Stimulated activated naive CD4-positive, alpha-beta T cell (primary cell): Measurements from ENCODE around the gene KIF24.
A peak's percentile ranks its signal among the peaks of the same experiment; 100 is the strongest.
"Not testable (repeated sequence)": the region's sequence is repeated elsewhere in the genome, so short reads cannot be mapped to it uniquely, and the experiment has no call there.

Source experiments
- DNase-seq, 6 experiments: peaks; one replicate each; lab custom pipeline; 2025; lab: John Stamatoyannopoulos, UW

The KIF24 gene, protein sequence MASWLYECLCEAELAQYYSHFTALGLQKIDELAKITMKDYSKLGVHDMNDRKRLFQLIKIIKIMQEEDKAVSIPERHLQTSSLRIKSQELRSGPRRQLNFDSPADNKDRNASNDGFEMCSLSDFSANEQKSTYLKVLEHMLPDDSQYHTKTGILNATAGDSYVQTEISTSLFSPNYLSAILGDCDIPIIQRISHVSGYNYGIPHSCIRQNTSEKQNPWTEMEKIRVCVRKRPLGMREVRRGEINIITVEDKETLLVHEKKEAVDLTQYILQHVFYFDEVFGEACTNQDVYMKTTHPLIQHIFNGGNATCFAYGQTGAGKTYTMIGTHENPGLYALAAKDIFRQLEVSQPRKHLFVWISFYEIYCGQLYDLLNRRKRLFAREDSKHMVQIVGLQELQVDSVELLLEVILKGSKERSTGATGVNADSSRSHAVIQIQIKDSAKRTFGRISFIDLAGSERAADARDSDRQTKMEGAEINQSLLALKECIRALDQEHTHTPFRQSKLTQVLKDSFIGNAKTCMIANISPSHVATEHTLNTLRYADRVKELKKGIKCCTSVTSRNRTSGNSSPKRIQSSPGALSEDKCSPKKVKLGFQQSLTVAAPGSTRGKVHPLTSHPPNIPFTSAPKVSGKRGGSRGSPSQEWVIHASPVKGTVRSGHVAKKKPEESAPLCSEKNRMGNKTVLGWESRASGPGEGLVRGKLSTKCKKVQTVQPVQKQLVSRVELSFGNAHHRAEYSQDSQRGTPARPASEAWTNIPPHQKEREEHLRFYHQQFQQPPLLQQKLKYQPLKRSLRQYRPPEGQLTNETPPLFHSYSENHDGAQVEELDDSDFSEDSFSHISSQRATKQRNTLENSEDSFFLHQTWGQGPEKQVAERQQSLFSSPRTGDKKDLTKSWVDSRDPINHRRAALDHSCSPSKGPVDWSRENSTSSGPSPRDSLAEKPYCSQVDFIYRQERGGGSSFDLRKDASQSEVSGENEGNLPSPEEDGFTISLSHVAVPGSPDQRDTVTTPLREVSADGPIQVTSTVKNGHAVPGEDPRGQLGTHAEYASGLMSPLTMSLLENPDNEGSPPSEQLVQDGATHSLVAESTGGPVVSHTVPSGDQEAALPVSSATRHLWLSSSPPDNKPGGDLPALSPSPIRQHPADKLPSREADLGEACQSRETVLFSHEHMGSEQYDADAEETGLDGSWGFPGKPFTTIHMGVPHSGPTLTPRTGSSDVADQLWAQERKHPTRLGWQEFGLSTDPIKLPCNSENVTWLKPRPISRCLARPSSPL (N-terminal part only)

GRCh38 chr9:34328987-34329832 is at the start of gene KIF24, which contains the start of gene NUDT2:
Gene KIF24 (minus strand): TSS chr9:34329268. CDS start chr9:34311346, 17,922 bp downstream.
Gene NUDT2 (plus strand): TSS chr9:34329569. CDS start chr9:34339040, 9,471 bp downstream.
- DNase-seq = peak; percentile 87 to 98 (median 96)

- DNase-seq = no peak
Observed at GRCh38 chr9:34378376-34379060, 49.5 kb upstream of the KIF24 start.

DNA sequence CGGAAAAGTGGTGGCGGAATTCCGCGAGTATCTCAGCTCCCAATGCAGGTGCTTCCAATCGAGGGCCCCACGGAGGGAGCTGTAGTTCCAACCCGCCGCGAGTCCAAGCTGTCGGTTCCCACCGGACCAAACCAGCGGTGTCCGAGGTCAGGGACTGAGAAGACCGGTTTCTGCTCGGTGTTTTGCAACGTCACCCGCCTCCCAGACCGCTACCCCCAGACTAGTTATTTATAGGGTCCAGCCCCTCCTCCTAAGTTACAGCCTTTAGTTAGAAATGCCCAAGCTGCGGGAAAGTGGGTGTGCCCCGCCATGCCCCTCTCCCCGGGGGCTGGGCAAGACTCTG is 48.3 kb upstream of the KIF24 start:
- no peak for DNase-seq

- DNase-seq = peak; percentile 90 to 98 (median 92)
Observed at GRCh38 chr9:34376596-34377403, 47.7 kb upstream of the KIF24 start, which contains the start of gene MYORG. Gene MYORG (minus strand): TSS chr9:34376898. CDS start chr9:34372943, 3,955 bp downstream.

- peak in 4 of 6 experiments; percentile 19 to 55 (median 29) for DNase-seq
Observed at GRCh38 chr9:34375901-34376595, 47.0 kb upstream of the KIF24 start.

DNA sequence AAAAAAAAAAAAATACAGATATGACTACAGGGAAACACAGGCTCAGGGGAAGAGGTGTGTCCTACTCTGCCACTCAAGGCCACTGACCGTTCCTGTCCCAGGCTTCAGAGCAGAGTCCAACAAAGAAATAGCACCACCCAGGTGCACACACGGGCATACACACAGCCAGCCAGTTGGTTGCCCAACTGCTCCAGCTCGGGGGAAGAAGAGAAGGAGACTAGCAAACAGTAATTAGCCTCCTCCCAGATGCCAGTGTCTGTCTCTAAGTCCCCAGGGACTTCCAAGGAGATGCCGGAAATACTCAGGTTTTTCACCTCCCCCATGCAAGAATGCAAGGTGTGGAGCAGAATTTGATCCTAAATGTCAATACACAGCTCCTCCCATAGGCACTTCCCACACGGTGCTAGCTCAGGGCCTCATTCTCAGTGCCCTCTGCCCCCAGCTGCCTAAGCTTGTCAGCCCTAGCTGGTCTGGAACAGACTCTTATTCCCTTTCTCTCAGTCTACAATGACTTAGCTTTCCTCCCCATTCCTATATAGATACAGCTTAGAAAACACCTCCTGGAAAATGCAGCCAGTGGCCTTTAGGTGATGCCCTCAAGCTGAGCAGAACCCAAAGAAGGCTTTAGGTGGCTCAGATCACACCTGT is 46.0 kb upstream of the KIF24 start:
- DNase-seq = no peak

DNA sequence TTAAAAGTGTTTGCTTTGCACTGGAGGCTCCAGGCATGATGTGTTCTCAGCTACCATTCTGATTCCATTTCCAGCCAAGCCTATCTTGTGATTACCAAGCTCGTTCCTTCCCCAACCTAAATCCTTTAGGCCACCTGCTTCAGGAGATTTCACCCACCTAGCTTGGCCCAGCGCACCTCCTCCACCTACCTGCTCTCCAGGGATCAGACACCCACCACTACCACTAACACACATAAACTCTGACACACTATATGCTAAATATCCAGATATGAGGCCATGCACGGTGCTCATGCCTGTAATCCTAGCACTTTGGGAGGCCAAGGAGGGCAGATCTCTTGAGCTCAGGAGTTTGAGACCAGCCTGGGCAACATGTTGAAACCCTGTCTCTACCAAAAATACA is 45.3 kb upstream of the KIF24 start:
- no peak for DNase-seq

DNA sequence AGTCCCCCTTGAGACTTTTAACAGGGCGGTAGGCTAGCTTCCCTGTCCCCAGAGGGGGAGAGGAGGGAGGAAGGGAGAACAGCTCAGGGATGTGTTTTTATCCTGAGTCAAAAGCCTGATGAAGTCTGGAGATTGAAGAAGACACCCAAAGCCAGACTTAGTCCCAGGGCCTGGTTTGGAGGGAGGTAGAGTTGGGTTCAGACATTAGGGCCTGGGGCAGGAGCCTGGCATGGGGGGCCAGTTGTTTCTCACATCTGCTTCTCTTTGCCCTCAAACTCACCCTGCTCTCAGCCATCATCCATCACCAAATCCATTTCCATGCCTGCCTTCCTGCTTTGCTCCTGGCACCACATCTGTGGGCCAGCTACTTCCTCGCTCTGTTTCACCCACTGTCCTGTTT is 44.7 kb upstream of the KIF24 start:
- no peak for DNase-seq

GRCh38 chr9:34372467-34373011 is 43.5 kb upstream of the KIF24 start:
- no peak for DNase-seq

GRCh38 chr9:34371886-34372466 is 42.9 kb upstream of the KIF24 start:
- DNase-seq = no peak

- DNase-seq = peak in 1 of 6 experiments; percentile 8
Observed at GRCh38 chr9:34370970-34371880, 42.2 kb upstream of the KIF24 start.

DNA sequence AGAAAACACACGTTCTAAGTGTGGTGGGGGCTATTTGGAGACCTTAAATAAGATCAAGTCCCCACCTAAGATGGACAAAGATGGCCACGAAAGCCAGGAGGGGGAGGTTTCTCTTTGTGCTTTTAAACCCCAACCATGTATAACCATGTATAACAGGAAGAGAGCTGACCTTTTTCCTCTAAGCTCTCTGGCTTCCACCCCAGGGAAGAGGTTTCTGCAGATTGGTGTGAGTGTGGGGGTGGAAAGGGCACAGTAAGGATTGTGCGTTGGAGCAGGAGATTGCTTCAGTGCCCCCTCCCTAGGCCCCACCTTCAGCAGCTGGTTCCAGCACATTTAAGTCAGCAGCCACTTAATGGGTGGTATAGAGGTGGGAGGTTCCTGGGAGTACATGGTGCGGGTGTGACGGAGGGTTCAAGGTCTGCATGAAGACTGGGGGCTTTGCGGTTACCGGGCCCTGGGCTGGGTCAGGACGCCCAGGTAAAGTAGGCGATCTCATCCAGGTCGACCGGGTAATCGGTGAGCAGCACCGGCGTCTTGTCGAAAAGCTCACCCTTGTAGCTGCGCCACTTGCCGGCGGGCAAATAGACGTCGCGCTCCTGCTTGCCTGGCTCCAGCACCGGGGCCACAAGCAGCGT is 41.4 kb upstream of the KIF24 start:
- no peak for DNase-seq

- no peak for DNase-seq
Observed at GRCh38 chr9:34369636-34370035, 40.6 kb upstream of the KIF24 start.

- not testable (repeated sequence) for DNase-seq
Observed at GRCh38 chr9:34368796-34369195, 39.7 kb upstream of the KIF24 start.

DNA sequence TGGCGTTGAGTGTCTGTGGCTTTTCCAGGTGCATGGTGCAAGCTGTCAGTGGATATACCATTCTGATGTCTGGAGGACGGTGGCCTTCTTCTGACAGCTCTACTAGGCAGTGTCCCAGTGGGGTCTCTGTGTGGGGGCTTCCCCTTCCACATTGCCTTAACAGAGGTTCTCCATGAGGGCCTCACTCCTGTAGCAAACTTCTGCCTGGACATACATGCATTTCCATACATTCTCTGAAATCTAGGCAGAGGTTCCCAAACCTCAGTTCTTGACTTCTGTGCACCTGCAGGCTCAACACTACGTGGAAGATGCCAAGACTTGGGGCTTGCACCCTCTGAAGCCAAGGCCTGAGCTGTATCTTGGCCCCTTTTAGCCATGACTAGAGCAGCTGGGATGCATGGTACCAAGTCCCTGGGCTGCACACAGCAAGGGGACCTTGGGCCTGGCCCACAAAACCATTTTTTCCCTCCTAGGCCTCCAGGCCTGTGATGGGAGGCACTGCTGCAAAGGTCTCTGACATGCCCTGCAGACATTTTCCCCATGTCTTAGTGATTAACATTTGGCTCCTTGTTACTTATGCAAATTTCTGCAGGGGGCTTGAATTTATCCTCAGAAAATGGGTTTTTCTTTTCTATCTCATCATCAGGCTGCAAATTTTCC is 38.8 kb upstream of the KIF24 start:
- not testable (repeated sequence) for DNase-seq

DNA sequence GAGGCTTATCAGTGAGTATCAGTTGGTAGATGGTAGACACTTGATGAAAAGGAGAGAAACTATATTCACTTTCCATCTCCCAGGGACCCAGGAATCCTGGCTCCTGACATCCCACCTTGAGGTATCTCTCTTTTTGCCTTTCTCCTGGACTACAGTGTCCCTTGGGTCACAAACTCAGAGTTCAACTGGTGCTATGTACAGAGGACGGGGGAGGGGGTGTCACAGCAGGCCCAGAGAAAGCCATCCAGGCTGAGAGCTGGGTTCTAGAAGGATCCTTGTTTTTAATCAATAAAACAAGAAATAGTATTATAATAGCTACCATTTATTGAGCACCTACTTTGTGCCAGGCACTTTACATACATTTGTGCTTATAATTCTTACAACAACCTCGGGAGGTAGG is 37.3 kb upstream of the KIF24 start:
- DNase-seq = no peak
